HUDEP-2 (cell line): ENCODE data around the gene USP36.
"Not testable (repeated sequence)": the region's sequence is repeated elsewhere in the genome, so short reads cannot be mapped to it uniquely, and the experiment has no call there.

Experiments
- DNase-seq, 76 experiments: peaks; one replicate each; lab custom pipeline; 2025; ENCODE audit not compliant: unreplicated experiment in 76 of 76; lab: John Stamatoyannopoulos, UW

Gene USP36

DNA sequence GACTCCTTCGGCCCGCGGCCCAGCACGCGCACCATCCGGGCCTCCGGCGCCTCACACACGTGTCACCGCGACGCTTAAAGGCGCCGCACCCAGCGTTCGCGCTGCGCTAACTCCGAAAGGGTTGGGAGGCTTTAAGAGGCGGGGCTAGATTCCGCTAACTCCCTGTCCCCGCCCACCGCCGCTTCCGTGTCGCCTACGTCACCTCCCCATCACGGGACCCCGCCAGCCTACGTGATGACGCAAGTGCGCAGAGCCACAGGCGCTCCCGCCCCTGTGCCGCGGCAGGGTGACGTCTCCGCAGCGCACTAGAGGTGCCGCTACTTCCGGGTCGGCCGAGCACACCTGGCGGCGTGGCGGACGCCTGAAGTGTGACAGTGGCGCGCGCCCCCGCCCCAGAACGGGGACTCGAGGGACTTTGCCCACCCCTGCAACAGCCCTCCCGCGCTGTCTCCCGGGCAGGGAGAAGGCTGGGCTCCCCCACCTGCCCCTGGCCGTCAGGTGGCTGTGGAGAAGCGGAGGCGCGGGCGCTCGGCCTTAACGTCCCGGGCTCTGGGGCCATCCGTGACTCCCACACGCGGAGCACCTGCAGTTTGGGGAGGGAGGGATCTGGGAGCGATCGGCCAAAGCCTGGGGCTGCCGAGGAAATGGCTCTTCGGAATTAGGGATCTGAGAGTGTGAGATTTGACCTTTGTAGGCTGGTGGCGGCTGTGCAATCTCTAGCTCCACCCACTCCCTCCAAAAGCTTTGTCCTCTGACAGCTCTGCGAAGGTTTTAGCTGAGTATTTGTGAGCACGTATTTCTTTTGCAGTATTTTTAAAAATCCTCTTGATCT is at the start of gene USP36:
TSS of gene USP36 (minus strand) at position 35 of the 832 bp plus-strand sequence. CDS start 4,451 bp downstream, outside the sequence.
- peak; percentile 67 to 100 (median 97) for DNase-seq

DNA sequence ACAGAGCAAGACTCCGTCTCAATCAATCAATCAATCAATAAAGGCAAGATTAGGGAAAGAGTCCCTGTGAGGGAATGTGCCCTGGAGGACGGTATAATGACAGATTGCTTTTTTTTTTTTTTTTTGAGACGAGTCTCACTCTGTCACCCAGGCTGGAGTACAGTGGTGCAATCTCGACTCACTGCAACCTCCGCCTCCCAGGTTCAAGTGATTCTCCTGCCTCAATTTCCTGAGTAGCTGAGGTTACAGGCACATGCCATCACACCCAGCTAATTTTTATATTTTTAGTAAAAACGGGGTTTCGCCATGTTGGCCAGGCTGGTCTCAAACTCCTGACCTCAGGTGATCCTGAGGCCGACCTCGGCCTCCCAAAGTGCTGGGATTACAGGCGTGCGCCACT is 49.5 kb upstream of the USP36 start:
- DNase-seq = not testable (repeated sequence)

DNA sequence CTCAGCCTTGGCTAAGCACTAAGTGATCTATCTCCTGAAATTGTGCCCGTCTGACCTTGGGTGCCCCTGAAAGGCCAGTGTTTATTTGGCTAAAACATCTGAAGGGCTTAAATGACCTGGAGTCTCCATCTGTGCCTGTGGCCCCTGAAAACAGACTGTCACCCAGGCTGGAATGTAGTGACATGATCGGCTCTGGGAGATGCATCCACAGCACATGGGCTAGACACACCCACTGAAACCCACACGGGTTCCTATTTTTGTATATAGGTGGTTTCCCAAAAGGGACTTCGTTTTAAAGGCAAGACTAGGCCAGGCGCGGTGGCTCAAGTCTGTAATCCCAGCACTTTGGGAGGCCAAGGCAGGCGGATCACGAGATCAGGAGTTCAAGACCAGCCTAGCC is 48.9 kb upstream of the USP36 start:
- DNase-seq = no peak

DNA sequence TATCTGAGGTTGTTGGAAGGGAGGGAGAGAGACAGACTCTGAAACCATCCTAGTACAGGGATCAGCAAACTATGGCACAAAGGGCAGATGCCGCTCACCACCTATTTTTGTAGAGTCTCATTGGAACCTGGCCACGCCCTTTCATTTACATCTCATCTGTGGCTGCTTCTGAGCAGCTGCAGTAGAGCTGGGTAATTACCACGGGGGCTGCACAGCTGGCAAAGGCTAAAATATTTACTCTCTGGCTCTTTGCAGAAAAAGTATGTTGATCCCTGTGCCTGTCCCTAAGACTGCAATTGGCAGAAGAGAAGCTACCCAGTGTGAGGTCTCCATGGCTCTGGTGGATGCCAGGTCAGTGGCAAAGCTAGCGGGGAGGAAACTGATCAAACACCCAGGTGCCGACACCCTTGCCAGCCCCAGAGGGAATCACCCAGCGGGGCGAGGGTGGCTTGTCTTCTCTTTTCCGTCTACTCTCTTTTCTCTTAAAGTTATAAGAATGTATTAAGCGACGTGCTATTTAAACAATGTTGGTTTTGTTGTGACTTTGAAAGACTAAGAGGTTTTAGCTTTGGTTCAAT is 48.4 kb upstream of the USP36 start:
- DNase-seq = no peak

DNA sequence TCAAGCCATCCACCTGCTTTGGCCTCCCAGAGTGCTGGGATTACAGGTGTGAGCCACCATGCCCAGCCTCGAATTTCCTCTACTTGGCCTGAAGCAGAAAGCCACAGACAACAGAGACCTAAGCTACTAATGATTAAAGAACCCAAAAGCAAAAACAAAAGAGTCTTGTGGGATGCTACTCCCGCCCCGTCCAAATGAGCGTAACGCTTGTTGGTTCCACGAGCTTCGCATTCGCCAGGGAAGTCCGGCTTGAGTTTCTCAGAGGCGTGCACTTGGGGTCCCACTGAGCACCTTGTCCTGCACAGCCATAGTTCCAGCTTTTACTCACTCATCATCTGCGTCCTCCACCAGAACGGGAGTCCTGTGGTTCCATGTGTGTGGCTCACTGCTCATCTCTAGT is 46.3 kb upstream of the USP36 start:
- DNase-seq = no peak

DNA sequence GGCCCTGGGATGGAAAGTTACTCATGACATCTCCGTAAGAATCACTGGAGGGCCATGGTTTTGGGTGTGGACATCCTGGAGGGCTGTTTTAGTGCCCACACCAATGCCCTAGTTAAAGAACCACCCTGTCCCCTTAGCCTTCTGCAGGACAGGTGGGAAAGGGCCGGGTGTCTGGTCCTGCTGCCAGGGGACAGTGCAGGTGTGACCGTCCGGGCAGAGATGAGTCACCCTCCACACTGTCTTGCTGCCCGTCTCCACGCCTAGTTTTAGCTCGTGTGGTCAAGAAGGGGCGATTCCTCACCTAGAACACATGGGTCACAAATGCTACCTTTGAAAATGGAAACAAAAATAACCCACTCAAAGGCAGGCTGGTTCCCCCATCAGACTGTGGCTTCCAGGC is 45.3 kb upstream of the USP36 start:
- no peak for DNase-seq

DNA sequence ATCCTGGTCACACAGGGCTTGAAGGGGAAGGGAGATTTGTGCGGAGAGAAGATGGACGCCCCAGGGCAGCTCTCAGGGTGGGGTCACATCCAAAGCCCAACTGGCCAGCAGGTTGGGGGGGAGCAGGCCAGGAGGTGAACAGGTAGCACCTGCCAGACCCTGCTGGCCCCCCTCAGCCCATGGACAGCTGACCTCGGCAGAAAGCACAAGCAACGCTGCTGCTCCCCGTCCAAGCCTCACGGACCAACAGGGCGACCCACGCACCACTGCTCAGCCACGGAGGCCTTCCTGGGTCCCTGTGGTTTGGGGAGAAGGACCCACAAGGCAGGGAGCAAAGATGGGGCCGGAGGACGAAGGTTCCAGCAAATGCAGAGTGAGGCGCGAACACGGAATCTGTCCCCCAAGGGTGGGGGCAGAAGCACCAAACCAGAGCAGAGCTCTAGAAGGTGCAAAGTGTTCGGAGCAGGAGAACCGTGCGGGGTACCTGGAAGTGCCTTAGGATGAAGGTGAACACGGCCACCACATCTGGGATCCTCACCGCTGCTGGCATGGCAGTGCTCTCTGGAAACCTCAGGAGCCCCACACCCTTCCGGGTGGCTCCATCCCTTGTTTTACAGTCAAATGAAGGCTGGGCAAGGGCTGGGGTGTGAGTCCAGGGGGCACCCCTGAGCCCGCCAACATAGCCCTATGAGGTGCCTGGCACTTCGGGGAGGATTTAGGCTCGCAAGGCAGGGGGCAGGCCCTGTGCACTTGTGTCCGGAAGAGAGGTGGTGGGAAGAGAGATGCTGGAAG is 44.5 kb upstream of the USP36 start:
- no peak for DNase-seq

DNA sequence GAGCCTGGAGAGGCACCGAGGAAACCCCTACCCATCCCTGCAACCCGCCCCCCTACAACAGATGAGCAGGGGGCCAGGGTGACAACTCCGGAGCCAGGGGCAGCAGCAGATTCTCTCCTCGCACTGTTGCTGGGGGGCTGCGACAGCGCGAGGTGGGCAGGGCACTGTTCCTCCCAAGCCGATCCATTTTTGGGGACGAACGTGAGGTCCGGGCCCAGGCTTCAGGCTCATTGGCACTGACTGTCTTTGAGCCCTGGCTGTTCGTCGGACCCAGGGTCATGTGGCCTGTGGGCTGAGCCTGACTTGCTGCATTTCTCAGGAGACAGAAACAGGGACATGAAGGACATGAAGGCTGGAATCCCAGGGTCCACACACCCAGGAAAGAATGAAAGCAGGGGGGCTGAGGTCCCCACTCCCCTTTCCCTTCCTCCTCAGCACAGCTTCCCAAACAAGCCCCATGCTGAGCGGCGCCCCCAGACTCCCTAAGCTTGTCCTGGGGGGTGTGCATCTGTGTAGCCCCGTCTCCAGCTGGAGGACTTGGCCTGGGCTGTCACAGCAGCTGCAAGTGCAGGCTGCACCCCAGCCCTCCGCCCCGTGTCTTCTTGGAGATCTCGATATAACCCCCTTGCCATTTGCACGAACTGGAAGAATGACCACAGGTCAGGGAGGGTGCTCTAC is 43.7 kb upstream of the USP36 start:
- DNase-seq = no peak

DNA sequence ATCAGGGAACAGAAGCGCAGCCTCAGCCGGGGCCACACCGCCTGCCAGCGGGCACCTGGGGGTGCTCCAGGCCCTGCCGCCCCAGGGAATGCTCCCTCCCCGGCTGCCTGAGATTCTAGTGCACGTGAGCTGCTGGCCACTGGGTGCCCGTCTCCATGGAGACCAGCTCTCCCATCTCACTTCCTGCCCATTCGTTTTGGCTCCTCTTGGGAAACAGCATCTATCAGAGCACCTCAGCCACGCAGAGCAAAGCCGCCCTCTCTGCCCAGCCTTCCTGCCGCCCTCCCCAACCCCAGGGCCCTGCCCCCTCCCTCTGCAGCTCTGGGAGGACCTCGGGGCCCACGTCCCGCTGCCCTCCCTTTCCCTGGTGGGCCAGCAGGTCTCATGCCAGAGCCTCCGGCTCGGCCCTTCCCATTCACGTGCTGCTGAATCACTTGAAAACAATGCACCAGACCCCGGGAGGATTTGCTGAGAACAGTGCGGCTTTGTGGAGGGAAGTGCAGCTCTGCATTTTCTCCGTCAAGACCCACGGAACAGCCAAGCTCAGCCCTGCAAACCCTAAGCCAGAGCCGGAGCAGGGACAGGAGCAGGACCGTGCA is 43.0 kb upstream of the USP36 start:
- DNase-seq = no peak

DNA sequence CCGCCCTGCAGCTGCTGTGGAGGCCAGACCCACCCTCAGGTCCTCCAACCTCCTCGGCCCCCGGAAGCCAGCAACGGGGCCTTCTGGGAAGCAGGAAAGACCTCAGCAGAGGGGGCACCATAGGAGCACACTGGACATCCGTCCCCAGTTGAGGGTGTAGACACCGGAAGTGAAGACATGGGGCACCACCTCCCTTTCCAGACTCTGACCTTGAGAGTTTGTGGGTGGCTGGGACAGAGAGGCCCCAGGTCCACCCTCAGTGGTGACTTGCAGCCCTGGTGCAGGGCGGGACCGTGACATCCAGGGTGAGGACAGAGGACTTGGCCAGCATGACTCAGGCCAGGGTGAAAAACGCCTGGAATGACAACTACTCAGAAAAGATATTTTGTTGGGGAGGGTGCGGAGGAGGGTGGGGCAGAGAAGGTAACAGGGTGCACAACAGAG is 42.5 kb upstream of the USP36 start:
- no peak for DNase-seq

DNA sequence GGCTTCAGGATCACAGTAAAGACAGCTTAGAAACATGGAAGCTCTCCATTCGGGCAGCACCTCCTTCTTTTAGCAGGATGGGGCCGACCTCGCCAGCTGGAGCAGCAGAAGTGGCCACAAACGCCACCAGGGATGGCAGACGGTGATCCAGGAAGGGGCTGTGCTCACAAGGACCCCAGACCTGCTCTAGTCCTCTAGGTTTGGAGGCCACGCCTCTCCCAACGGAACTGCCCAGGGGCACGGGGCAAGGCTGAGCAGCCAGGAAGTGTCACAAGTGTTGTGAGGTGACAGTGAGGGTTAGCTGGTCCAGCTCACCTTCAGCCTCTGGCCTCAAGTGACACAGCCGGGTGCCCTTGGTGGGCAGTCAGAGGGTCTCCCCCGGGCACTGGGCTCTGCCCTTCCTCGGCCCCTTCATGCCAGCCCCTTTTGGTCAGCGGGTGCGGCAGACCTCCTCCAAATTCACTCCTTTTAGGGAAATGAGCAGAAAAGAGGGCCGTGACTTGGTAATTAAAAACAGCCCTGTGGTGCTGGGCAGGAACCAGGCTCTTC is 42.0 kb upstream of the USP36 start:
- no peak for DNase-seq

DNA sequence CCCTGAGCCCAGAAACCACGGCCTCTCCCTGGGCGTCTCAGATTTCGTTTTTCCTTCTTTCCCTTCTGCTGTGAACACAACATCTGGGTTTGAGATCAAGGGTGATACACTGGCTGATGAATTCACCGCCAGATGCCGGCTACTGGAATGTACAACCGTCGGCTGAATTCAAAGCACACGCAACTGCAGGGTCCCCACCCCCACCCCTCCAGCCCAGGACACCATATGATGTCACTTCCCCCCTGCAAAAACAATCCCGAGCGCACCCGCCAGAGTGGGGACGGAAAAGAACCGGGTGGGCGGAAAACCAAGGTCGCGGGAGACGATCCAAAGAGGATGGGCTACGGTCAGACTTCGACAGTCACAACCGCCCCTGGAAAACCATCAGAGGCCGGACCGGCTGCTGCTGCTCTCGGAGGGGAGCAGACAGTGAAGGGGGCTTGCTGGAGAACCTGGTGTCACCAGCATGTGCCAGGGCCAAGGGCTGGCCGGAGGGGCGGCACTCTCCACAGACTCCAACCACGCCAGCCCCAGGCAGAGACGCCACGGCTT is 39.1 kb upstream of the USP36 start:
- no peak for DNase-seq

DNA sequence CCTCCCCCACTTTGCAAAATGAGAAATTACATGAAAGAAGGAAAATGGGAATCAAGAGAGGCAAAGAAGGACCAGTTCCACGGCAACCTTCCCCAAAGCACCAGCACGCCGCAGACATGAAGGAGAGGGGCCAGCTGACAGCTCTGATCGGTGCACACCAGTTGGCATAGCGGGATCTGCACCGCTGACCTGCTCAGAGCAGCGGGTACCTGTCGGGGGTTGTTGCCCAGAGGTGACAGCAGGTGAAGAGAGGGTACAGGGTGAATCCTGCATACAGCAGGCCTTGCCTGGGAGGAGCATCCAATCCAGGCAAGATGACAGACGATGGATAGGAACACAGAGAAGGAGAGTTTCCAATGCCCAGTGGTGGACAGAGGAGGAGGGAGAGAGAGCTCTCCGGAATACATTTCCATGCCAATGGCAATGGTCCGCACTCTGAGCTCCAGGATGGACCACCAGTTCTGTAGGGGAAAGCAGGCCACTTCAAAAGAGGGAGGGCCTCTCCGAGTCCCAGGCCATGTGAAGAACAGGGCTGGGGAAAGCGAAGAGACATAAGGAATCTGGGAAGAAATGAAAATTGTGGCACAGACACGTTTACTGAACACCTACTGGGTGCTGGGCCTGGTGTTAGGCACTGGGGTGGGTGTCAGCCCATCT is 38.4 kb upstream of the USP36 start:
- DNase-seq = no peak

DNA sequence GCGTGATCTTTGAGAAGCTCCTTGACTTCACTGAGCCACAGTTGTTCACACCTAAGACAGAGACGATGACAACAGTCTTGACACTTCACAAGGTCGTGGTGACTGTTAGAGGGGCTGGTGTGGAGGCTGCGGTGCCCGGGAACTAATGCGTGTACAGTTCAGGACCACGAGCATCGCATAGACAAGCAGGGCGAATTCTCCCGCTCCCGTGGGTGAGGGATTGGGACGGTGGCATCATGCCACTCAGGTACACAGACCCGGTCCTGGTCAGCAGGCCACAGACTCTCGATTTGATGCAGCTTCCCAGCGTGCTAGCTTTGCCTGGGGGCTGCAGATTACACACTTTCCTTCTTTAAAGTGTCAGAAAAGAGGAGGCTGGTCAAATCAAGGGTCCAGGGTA is 37.6 kb upstream of the USP36 start:
- DNase-seq = no peak

DNA sequence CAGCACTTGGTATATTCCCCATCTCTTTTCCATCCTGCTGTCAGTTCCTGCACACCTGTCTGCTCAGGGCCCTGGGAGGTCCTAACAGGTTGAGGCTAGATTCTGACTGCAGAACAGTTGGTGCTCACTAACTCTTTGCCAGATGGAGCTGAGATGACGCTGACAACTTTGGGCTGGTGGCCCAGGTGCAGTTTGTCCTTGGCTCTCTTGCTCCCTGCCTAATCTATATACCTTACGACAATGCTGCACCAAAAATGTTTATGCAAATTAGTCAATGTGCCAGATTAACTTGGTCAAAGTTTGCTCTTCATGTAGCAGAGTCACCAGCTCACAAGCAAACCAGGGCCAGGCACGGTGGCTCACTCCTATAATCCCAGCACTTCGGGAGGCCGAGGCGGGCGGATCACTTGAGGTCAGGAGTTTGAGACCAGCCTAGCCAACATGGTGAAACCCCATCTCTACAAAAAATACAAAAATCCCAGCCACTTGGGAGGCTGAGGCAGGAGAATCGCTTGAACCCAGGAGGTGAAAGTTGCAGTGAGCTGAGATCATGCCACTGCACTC is 36.4 kb upstream of the USP36 start:
- DNase-seq = not testable (repeated sequence)

DNA sequence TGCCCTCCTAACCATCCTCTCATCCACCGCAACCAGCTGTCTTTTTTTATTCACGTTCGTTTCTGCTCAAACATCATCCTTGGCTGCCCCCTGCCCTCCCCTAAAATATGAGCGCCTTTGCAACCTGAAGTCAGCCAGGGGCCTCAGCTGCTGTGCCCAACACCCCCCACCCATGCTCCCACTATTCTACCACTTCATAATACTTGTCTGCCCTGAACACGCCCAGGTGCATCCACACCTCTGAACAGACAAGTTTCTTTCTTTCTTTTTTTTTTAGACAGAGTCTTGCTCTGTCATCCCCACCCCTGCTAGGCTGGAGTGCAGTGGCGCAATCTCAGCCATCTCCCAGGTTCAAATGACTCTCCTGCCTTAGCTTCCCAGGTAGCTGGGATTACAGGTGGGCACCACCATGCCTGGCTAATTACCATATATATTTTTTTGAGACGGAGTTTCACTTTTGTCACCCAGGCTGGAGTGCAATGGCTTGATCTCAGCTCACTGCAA is 35.5 kb upstream of the USP36 start:
- no peak for DNase-seq

DNA sequence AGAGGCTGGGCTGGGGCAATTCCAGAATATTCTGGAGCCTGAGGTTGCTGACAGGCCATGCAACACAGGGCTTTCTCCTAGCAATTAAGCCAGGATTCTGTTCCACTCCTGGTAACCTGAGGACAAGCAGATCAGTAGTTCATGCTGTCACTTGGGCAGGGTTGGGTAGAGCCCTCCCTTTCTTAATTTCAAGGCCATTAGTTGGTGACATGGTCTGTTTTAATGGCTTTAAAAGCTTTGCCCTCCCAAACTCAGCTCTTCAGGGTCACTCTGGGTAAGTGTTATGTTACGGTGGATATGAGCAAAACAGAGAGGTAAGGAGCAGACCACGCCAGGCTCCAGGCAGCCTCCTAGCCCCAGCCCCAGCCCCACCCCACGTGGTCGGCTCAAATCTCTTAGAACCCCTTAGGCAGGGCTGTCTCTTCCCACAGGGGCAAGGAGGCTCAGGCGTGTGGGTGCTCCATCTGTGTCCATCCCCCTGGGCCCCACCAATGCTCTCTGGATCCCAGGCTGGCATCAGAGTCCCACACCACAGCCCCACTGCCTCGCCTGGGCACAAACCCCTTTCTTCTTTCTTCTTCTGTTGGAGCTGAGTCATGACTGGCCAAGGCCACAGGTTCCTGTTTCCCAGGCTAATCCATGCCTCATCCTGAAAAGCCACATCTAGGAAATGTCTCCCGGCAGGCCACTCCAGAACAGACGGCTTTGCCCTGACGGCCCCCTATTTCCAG is 34.9 kb upstream of the USP36 start:
- no peak for DNase-seq
